HCT116 (cell line): ENCODE measurements around the gene C10orf143. TPM values are rescaled to one million over a fixed set of nuclear protein-coding genes. Genes with fewer than 3 reads are reported as not detected.

Experiments used
- ATAC-seq: fragments of 200-7000 bp; cut with Tn5 transposase; 2 replicates; pipeline ENCODE4 v1.9.1; 2020; ENCODE audit warnings: mild to moderate bottlenecking, moderate library complexity
- BruUV-seq: library from RNA; stranded (reverse); fragments of 400-500 nt; replicated peaks from 2 replicates; lab custom pipeline; 2021; lab: Mats Ljungman, UMichigan
- CTCF ChIA-PET: fragments of 300-600 bp; sonication (Branson Sonifier 250); formaldehyde crosslinking; loops from one replicate; lab custom pipeline; 2021; ENCODE audit warnings: antibody characterized with exemption; lab: Charles Lee
- POLR2A ChIA-PET: fragments of 300-600, 350-600 bp; sonication (Branson Sonifier 250); formaldehyde crosslinking; loops from one replicate; lab custom pipeline; 2021; ENCODE audit warnings: antibody characterized with exemption; lab: Charles Lee
- RAD21 ChIA-PET, 2 experiments: fragments of 300-600 bp; sonication (Branson Sonifier 250); formaldehyde crosslinking; loops; one replicate each; lab custom pipeline; 2023; ENCODE audit warnings: low total read pairs in 2 of 2; ENCODE audit not compliant: uncharacterized antibody in 2 of 2, unreplicated experiment in 2 of 2, low non-redundant PET in 1 of 2; lab: Charles Lee
- DNase-seq: peaks from one replicate; pipeline ENCODE4 v3.0.0-alpha.2; 2010; ENCODE audit warnings: low read depth, low spot score
- H2AFZ ChIP-seq: fragments of 200-600 bp; shearing (Covaris generic), sonication (generic); 2 replicates; pipeline ENCODE4 v1.6.1; 2017; ENCODE audit warnings: low read depth, mixed run types, mixed read lengths, antibody characterized with exemption, low read length; ENCODE audit not compliant: poor library complexity, severe bottlenecking
- H3K27ac ChIP-seq: 2 replicates; pipeline ENCODE4 v1.5.1; 2012; ENCODE audit warnings: low read depth, low read length
- H3K27me3 ChIP-seq: fragments of 200-600 bp; sonication (generic); 2 replicates; pipeline ENCODE4 v1.6.1; 2016; ENCODE audit warnings: mixed run types, low read length, mixed read lengths; ENCODE audit not compliant: insufficient read depth
- H3K36me3 ChIP-seq, 2 experiments: fragments of 200-500 bp in 1 of 2; fragments of 200-600 bp in 1 of 2; sonication (Bioruptor generic) in 1 of 2; sonication (generic) in 1 of 2; 2 replicates each; pipeline versions ENCODE4 v1.5.1 to v1.6.1; 2014 to 2016; ENCODE audit warnings: low read length in 2 of 2, inconsistent platforms in 1 of 2, mixed read lengths in 1 of 2, mixed run types in 1 of 2; ENCODE audit not compliant: insufficient read depth in 2 of 2, control insufficient read depth in 1 of 2
- H3K4me1 ChIP-seq, 2 experiments: fragments of 200-600 bp in 1 of 2; sonication (generic) in 1 of 2; 2 replicates each; pipeline versions ENCODE4 v1.5.1 to v1.6.1; 2012 to 2017; ENCODE audit warnings: low read length in 2 of 2, inconsistent platforms in 1 of 2, mild to moderate bottlenecking in 1 of 2, mixed read lengths in 1 of 2, mixed run types in 1 of 2, moderate library complexity in 1 of 2; ENCODE audit not compliant: insufficient read depth in 2 of 2, control insufficient read depth in 1 of 2
- H3K4me2 ChIP-seq: fragments of 200-600 bp; sonication (generic); 2 replicates; pipeline ENCODE4 v1.6.1; 2017; ENCODE audit warnings: mixed run types, low read length, mixed read lengths
- H3K4me3 ChIP-seq, 2 experiments: fragments of 200-600 bp in 1 of 2; sonication (generic) in 1 of 2; replicated peaks in 1 of 2; 2 replicates each; pipeline ENCODE4 v1.5.1; 2011 to 2016; ENCODE audit warnings: low read length in 2 of 2, control low read depth in 1 of 2, low read depth in 1 of 2, mild to moderate bottlenecking in 1 of 2, mixed read lengths in 1 of 2, mixed run types in 1 of 2
- H3K79me2 ChIP-seq: fragments of 200-600 bp; sonication (generic); 2 replicates; pipeline ENCODE4 v1.6.1; 2017; ENCODE audit warnings: mild to moderate bottlenecking, mixed run types, low read length, moderate library complexity, mixed read lengths; ENCODE audit not compliant: insufficient read depth
- H3K9ac ChIP-seq: fragments of 200-600 bp; sonication (generic); 2 replicates; pipeline ENCODE4 v1.6.1; 2016; ENCODE audit warnings: low read length, mixed read lengths
- H3K9me2 ChIP-seq: fragments of 200-600 bp; sonication (generic), shearing (Covaris generic); 2 replicates; pipeline ENCODE4 v1.6.1; 2017; ENCODE audit warnings: mixed run types, mild to moderate bottlenecking, moderate library complexity; ENCODE audit not compliant: insufficient read depth
- H3K9me3 ChIP-seq, 2 experiments: fragments of 200-500 bp in 1 of 2; fragments of 200-600 bp in 1 of 2; sonication (Bioruptor generic) in 1 of 2; sonication (generic) in 1 of 2; 2 replicates each; pipeline ENCODE4 v1.6.1; 2014 to 2017; ENCODE audit warnings: low read length in 2 of 2, mixed read lengths in 2 of 2, inconsistent platforms in 1 of 2, low read depth in 1 of 2, mild to moderate bottlenecking in 1 of 2, mixed run types in 1 of 2, moderate library complexity in 1 of 2; ENCODE audit not compliant: control insufficient read depth in 1 of 2, insufficient read depth in 1 of 2
- H4K20me1 ChIP-seq: fragments of 200-600 bp; sonication (generic), shearing (Covaris generic); 2 replicates; pipeline ENCODE4 v1.6.1; 2017; ENCODE audit warnings: mixed run types, mild to moderate bottlenecking, moderate library complexity; ENCODE audit not compliant: insufficient read depth
- CBX3 ChIP-seq: IDR thresholded peaks from 2 replicates; pipeline ENCODE4 v1.6.1; 2012; ENCODE audit warnings: low read depth
- CEBPB ChIP-seq: IDR thresholded peaks from 2 replicates; pipeline ENCODE4 v1.6.1; 2012; ENCODE audit warnings: low read depth
- EGR1 ChIP-seq: IDR thresholded peaks from 2 replicates; pipeline ENCODE4 v1.6.1; 2012; ENCODE audit warnings: low read depth
- EZH2phosphoT487 ChIP-seq: fragments of 200-600 bp; IDR thresholded peaks from 2 replicates; pipeline ENCODE4 v1.6.1; 2018; ENCODE audit warnings: antibody characterized with exemption, borderline replicate concordance
- FOSL1 ChIP-seq: IDR thresholded peaks from 2 replicates; pipeline ENCODE4 v1.6.1; 2012; ENCODE audit warnings: low read depth
- JUND ChIP-seq: IDR thresholded peaks from 2 replicates; pipeline ENCODE4 v1.6.1; 2012
- SIN3A ChIP-seq: IDR thresholded peaks from 2 replicates; pipeline ENCODE4 v1.6.1; 2012; ENCODE audit warnings: low read depth
- YY1 ChIP-seq: IDR thresholded peaks from 2 replicates; pipeline ENCODE4 v1.6.1; 2011; ENCODE audit warnings: low read length, low read depth, moderate library complexity, mild to moderate bottlenecking; ENCODE audit not compliant: insufficient replicate concordance; ENCODE audit errors: extremely low read depth
- ZFX ChIP-seq: fragments of 450-650 bp; IDR thresholded peaks from 2 replicates; pipeline ENCODE4 v1.6.1; 2017
- ZNF274 ChIP-seq: fragments of 200-500 bp; sonication (Bioruptor generic); IDR thresholded peaks from 2 replicates; pipeline ENCODE4 v1.6.1; 2014; ENCODE audit warnings: mild to moderate bottlenecking, low read depth, low read length, inconsistent platforms
- intact Hi-C: fragments of 100-400 bp; cut with micrococcal nuclease; formaldehyde crosslinking; loops from 2 replicates; pipeline ENCODE4 v1.10.0; 2022
- total RNA-seq: library from RNA; stranded (reverse); gene quantifications from one replicate; pipeline ENCODE4 v1.2.1, GENCODE V29; 2021; ENCODE audit not compliant: unreplicated experiment
- TF ChIP-seq, protein P1 (sequence below), 3 experiments: fragments of 200-600 bp in 1 of 3; sonication (generic) in 1 of 3; IDR thresholded peaks in 2 of 3; conservative IDR thresholded peaks in 1 of 3; 2 replicates each; pipeline ENCODE4 v1.5.1; 2012 to 2017; ENCODE audit warnings: low read depth in 2 of 3, low read length in 2 of 3, antibody characterized with exemption in 1 of 3, borderline replicate concordance in 1 of 3, control low read depth in 1 of 3, mild to moderate bottlenecking in 1 of 3, mixed read lengths in 1 of 3, mixed run types in 1 of 3, moderate library complexity in 1 of 3; ENCODE audit not compliant: insufficient read depth in 1 of 3
- TF ChIP-seq, protein P2 (sequence below): IDR thresholded peaks from 2 replicates; pipeline ENCODE4 v1.6.1; 2012

The C10orf143 gene
- total RNA-seq, 1 experiment from 2014 or later: 0.66 TPM

DNA sequence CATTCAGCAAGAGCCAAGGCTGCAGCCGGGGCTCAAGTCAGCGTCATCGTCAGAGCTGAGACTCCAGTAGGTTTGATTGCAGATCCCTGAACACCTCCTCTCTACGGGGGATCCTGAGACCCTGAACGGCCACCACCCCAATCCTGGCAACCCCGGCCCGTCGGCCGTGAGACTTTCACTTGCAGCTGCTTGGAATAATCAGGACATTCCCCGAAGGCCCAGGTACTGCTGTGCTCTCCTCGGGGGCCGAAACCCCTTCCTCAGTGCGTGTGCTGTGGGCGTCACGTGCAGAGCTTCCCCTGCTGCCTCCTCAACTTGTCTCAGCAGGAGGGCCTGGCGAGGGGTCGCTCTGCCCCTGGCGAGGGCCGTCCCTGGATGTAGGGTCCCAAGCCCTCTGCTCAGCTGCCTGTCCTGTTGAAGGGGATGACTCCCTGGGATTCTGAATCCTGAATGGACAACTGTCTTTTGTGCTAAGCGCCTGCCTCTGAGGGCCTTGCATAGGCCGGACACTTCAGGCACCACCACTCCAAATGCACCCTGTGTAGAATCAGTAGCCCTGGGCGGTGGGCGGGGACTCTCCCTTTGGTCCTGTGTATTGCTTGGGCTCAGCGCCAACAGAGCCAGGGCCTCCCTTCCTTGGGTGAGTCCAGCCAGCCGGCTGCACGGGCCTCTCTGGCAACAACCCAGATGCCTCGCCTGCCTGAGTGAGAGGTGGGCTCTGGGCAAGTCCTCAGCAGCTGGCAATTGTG lies 82.7 kb downstream of the C10orf143 start:
- POLR2A ChIA-PET: no interaction called here
- ATAC-seq (no peak), DNase-seq (no peak)
- Histone ChIP-seq H3K4me3 (no peak overlapping the region), H3K27me3 (no peaks in the 10 kb centered on the region), H3K79me2 (no peaks in the 10 kb centered on the region), H3K4me1 (no peaks in the 10 kb centered on the region), H4K20me1 (no peaks in the 10 kb centered on the region), H3K27ac (no peak overlapping the region), H3K4me2 (no peak overlapping the region), H3K9me3 (no peaks in the 10 kb centered on the region), H2AFZ (no peak overlapping the region), H3K9ac (no peak overlapping the region), H3K36me3 (no peaks in the 10 kb centered on the region), H3K9me2 (no peaks in the 10 kb centered on the region)
- CTCF ChIA-PET: no interaction called here
- TF ChIP-seq SIN3A (no peak), EGR1 (no peak), ZFX (no peak), CBX3 (no peak), FOSL1 (no peak), ZNF274 (no peak), YY1 (no peak), EZH2phosphoT487 (no peak), JUND (no peak), CEBPB (no peak)
- TF ChIP-seq, protein P1, sequence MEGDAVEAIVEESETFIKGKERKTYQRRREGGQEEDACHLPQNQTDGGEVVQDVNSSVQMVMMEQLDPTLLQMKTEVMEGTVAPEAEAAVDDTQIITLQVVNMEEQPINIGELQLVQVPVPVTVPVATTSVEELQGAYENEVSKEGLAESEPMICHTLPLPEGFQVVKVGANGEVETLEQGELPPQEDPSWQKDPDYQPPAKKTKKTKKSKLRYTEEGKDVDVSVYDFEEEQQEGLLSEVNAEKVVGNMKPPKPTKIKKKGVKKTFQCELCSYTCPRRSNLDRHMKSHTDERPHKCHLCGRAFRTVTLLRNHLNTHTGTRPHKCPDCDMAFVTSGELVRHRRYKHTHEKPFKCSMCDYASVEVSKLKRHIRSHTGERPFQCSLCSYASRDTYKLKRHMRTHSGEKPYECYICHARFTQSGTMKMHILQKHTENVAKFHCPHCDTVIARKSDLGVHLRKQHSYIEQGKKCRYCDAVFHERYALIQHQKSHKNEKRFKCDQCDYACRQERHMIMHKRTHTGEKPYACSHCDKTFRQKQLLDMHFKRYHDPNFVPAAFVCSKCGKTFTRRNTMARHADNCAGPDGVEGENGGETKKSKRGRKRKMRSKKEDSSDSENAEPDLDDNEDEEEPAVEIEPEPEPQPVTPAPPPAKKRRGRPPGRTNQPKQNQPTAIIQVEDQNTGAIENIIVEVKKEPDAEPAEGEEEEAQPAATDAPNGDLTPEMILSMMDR (IDR thresholded peaks at IDR 0.05 in 2 of 3, conservative IDR thresholded peaks at IDR 0.05 in 1 of 3; ENCODE audit: borderline replicate concordance in 1 of 3, insufficient read depth in 1 of 3, low read depth in 2 of 3, low read length in 2 of 3): no peak
- TF ChIP-seq, protein P2, sequence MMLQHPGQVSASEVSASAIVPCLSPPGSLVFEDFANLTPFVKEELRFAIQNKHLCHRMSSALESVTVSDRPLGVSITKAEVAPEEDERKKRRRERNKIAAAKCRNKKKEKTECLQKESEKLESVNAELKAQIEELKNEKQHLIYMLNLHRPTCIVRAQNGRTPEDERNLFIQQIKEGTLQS: no peak
- RAD21 ChIA-PET: no interaction called here
- intact Hi-C loops: no loop called here
- BruUV-seq: no TSS peak
